HG03521 (cell line): ENCODE data around the gene UNC5B.

Experiments used
- ATAC-seq: cut with Tn5 transposase; IDR thresholded peaks from one replicate; pipeline ENCODE4 v1.9.1; 2021; ENCODE audit warnings: mild to moderate bottlenecking, moderate library complexity; ENCODE audit not compliant: unreplicated experiment

The UNC5B gene

GRCh38 chr10:71253981-71254818, 41.8 kb downstream of the UNC5B start:
- no peak for ATAC-seq

DNA sequence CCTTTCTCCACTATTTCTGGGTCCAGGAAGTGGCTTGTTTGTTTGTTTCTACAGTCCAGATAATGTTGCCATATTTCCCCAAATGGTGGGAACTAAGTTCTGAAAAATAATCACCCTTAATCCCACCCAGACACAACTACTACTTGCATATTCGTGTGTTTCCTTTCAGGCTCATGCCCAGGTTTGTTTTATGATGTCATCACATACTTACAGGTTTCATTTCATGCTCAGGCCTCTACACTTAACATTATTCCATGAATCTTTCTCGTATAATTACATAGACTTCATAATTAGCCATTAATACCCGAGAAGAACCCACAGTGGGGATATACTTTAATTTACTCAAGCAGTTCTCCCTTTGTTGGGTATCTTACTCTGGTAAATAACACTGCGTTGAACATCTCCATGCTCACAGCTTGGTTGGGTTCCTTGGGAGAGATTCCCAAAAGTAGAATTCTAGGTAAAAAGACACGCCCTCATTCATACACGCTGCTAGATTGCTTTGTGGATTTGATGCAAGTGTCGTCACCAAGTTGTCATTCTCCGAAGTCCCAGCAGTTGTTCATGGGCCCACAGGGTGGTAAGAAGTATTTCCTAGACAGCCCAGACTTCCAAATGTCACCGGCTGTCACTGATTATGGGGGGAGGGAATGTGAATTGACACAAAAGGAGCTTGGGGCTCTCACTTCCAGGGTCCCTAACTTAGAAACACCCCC, 42.6 kb downstream of the UNC5B start:
- ATAC-seq: no peak

DNA sequence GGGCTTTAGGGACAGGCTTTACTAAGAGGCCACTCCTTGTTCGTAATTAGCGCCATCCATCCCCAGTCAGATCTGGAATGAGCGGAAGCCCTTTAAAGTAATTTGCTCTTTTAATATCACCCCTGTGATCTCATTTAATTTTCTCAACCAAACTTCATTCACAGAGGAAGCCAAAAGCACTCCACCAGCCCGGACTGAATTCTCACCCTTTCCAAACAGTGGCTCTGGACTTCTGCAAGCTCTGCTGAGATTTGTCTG, 43.1 kb downstream of the UNC5B start:
- no peak for ATAC-seq

GRCh38 chr10:71255808-71256660, 43.7 kb downstream of the UNC5B start:
- no peak for ATAC-seq

DNA sequence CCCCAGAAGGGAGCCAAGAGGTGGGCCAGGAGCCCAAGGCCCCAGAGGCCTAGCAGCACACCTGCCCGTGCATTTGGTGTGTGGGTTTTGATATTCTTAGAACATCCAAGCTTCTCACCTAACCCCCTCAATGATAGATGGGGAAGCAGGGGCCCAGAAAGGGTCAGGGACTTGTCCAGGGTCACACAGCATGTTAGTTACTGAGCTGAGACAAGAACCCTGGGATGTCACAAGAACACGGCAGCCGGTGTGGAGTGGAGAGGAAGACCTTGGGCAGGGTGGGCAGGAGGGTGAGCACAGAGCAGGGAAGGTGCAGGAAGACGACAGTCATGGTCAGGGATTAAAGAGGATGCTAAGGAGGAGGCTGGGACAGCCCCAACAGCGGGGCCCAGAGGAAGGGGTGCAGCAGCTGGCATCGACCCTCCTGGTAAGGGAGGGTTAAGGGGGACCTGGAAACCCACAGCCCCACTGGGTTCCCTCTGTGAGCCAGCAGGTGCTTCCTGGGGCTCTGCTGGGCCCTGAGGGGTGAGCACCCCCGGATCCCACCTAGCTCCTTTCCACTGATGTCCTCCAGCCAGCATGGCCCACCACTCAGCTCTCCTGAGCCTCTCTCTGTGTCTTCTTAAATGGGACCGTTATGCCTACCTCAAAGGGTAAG, 44.4 kb downstream of the UNC5B start:
- ATAC-seq: no peak

DNA sequence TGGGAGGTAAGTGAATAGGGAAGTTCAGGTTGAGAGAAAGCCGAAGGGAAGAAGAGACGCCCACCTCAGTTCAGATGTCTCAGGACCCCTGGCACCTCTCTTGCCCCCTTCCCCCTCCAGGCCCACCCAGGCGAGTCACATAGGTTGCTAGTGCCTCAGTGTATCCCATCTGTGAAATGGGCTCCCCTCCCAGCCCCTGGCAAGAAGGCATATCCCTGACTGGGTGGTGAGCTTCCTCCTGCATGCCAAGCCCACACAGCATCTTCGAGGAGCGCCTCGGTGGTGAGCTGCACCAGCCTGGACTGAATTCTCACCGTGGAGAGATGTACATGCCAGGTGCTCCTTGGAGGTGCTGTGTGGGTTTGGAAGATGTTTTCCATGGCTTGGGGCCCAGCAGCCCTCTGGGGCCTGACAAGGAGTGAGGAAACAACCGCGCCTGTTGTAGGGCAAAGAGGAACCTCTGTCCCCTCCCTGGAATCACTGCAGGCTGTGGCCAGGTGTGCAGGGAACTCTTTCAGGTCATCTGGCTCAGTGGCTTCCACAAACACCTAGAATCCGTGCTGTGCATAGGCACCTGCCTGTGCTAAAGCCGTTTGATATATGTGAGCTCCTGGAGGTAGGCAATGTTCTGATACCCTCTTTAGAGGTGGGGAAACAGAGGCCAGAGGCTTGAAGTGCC, 45.1 kb downstream of the UNC5B start:
- no peak for ATAC-seq

DNA sequence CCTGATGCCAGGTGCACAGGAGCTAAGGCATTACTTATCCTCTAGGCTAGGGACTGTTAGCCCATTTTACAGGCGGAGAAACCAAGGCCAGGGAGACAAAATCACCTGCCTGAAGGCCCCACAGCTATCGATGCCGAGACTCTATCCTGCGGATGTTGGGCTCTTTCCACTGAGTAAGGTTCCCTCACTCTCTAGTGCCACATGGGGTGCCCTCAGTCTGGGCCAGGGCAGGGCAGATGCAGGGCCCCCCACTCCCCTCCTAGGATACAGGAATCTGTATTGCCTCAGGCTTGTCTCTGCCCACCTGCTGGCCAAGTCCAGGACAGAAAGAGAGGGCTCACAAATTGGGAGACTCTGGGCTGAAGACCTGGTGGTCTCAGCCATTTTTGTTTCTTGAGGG, 45.7 kb downstream of the UNC5B start:
- ATAC-seq: no peak

GRCh38 chr10:71258446-71259145, 46.2 kb downstream of the UNC5B start:
- ATAC-seq: no peak

GRCh38 chr10:71259282-71259681, 46.9 kb downstream of the UNC5B start:
- ATAC-seq: no peak

DNA sequence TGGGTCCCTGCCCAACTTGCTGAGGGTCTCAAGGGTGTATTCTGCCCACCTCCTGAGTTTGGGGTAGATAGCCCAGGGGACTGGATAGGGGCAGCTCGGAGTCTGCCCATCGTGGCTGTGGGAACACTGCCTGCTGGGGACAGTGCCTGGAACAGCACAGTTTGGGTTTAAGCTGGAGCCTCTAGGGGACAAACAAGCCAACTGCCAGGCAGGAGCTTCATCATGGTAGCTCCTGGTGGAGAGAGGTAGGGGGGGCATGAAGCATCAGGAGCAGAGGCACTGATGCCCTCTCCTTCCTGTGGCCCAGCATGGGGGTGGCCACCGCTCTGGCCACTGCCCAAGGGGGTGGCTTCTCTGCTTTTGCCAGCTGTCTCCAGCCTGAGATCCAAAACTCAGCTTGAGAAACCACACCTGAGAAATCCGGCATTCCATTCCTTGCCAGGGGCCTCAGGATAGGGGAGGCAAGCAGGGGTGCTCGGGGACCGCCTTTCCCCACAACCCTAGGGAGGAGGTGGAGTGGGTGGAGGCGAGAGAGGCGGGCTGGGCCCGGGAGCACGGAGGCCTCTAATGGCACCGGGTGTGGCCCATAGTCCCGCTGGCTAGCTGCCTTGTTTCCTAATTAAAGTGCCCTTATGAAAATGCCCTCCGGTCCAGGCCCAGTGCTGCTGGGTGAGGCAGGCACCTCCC, 47.6 kb downstream of the UNC5B start:
- no peak for ATAC-seq

DNA sequence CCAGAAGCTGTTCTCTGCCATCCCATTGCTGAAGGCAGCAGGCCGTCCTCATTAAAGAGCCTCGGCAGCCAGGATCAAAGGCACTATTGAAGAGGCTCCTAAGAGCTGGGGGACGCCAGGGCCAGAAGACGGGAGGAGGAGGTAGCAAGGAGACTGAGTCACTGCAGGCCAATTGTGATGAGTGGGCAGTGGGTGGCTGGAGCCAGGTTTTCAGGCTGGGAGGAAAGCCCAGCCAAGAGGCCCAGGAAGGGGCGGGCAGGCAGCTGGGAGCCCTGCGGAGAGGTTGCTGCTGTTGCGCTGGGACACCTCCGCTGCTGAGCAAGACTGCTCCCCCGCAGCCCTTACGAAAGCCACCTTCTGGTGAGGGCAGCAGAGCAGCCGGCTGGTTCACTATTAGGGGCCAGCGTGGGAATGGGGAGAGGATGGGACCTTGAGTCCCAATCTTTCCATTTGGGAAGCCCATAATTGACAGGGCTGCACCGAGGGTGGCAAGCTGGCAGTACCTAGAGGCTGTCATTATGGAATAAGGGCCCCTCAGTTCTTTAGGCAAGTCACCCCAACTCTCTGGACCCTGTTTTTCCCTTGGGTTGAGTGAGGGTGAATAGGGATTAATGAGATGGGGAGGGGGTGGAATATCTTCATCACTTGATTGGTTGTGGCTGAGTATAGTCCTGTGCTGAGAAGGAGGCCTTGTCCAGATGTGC, 48.4 kb downstream of the UNC5B start:
- no peak for ATAC-seq

DNA sequence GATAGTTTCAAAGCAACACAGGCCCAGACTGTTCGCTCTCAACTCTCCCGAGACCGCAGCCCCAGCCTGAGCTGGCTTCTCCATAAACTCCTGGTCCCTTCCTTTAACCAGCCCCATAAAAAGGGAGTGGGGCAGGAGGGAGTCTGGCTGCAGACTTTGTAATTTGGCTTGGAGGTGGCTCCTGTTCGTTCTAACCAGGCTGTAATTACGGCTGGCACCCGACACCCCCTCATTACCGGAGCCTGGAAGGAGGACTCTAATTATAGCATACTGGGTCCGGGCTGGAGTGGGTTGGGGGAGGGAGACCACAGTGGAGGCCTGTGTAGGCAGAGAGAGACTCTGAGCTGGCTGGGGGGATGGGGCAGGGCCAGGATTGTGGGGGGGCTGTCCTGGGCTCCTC, 49.7 kb downstream of the UNC5B start:
- ATAC-seq: no peak

GRCh38 chr10:71262817-71263216, 50.4 kb downstream of the UNC5B start:
- no peak for ATAC-seq

DNA sequence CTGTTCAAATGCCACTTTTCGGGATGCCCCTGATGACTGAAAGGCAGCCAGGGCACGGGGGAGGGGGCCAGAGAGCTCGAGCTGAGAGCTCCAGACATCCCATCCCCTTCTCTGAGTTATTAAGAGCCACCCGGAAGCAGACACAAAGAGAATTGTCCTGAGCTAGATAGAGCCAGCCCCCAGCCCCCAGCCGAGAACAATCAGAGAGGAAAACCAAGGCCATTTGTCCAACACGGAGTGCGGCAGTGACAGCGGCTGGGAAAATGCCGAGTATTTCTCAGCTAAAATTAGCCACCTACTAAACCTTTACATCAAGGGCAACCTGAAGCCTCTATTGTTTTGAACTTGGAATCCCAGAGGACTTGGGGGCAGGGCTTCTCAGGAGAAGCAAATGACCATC, 51.0 kb downstream of the UNC5B start:
- no peak for ATAC-seq

DNA sequence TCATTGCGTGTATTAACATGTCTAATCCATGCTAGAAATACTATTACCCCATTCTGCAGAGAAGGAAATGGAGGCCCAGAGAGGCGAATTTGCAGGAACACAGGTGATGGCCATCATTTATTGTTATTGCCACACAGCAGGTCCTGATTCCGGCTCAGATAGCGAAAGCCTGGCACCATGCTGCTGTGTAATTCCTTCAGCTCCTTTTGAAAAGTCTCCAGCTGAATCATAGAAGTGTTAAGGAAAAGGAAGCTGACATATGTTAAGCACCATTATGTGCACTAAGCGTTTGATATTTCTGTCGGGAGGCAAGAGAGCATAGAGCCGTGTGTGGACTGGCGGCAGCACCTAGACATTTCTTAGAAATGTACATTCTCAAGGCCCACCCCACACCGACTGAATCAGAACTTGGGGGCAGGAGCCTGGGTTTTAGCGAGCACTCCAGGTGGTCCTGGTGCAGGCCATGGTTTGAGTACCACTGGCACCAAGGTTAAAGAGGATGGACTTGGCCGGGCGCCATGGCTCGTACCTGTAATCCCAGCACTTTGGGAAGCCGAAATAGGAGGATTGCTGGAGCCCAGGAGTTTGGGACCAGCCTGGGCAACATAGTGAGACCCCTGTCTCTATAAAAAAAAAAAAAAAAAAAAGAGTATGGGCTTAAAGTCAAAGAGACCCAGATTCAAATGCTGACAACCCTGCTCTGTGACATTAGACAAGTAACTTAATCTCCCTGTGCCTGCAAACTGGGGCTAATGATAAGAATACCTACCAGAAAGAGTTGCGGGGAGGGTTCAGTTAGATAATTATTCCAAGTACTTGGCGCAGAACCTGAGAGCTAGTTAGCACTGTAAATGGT, 52.2 kb downstream of the UNC5B start:
- ATAC-seq: no peak

GRCh38 chr10:71265201-71265575, 52.8 kb downstream of the UNC5B start:
- ATAC-seq: no peak

GRCh38 chr10:71265618-71266146, 53.3 kb downstream of the UNC5B start:
- no peak for ATAC-seq
